Stimulated activated naive CD8-positive, alpha-beta T cell treated with anti-CD3 and anti-CD28 coated beads, Interleukin-15, amount 100 ng/mL, for 72 hours (primary cell): ENCODE results near the gene CHRNA4.

ENCODE experiments used
- ATAC-seq: fragments of 150-1000 bp; cut with Tn5 transposase; 2 replicates; pipeline ENCODE4 v1.10.0; 2021; ENCODE audit warnings: mild to moderate bottlenecking, moderate library complexity
- DNase-seq, 2 donors: peaks; one replicate each; pipeline ENCODE4 v3.0.0; 2021 to 2022
- H3K27ac Mint-ChIP-seq, 2 donors: one replicate each; pipeline ENCODE4 v1.8.0; 2022; ENCODE audit warnings: mild to moderate bottlenecking in 2 of 2, mixed read lengths in 2 of 2, moderate library complexity in 2 of 2
- H3K27me3 Mint-ChIP-seq: one replicate; pipeline ENCODE4 v1.8.0; 2022; ENCODE audit warnings: mixed read lengths
- H3K4me1 Mint-ChIP-seq: one replicate; pipeline ENCODE4 v1.8.0; 2022; ENCODE audit warnings: mild to moderate bottlenecking, mixed read lengths
- H3K4me3 Mint-ChIP-seq, 2 donors: one replicate each; pipeline ENCODE4 v1.8.0; 2022; ENCODE audit warnings: mild to moderate bottlenecking in 2 of 2, mixed read lengths in 2 of 2, moderate library complexity in 1 of 2
- H3K9me3 Mint-ChIP-seq, 2 donors: one replicate each; pipeline ENCODE4 v1.8.0; 2022; ENCODE audit warnings: mixed read lengths in 2 of 2

Gene CHRNA4

DNA sequence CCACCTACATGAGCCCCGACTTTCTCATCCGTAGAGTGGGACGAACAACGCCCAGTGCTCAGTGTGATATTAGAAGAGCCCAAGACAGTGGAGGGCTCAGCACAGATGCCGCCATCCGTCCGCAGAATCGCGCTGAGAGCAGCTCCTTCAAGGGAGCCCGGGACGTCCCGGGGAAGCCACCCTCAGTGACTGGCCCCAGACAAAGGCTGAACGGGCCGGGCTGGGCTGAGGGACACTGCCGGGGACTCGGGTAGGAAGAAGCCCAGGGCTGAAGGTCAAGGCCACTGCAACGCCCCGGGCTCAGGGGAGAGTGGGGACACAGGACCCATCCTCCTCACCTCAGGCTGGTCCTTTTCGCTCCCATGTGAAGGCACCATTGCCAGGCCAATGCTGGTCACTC is 12.8 kb upstream of the CHRNA4 start:
- no peak overlapping the region for H3K27ac Mint-ChIP-seq

DNA sequence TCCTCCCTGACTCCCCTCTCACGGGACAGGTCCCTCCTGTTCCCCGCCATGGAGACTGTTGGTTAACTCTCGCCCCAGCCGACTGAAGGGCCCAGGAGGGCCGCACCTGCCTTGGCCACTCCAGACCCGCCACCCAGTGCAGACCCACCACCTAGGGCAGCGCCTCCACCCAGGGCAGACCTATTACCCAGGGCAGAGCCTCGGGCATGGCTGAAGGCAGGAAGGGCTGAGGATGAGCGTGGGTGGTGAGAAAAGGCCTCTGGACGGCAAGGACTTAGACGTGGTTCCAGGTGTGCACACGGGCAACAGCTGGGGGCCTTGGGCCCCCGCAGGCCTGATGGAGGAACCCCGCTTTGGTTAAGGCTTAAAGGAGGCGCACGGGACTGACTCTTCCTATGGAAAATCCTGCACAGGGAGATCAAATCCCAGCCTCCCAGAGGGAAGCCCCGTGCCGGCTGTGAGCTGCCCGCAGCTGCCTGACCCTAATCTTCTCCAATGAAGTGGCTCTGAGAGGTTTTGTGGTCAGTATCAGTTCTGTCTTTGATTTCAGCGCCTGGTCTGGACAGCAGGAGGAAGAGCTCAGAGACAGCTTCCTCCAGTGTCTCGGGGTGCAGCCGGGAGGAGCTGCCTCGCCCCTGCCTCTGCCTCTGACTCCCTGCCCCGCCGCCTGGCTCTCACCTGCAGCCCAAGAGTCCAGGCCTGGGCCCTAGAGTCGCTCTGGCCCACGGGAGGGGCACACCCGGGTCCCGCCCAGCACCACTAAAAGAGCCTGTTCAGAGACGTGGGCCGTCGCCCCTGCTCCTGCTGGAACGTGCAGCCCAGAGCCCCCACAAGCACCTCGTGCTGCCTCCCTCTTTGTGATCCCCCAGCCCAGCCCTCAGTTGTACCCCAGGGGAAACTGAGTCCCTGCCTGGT is 12.1 kb upstream of the CHRNA4 start:
- no peak for DNase-seq
- ATAC-seq, result no peak
- no peak overlapping the region for H3K27ac Mint-ChIP-seq
- H3K27me3 Mint-ChIP-seq, result peaks cover 45% of the 10 kb centered on the region
- no peaks in the 10 kb centered on the region for H3K9me3 Mint-ChIP-seq
- H3K4me1 Mint-ChIP-seq, result peaks cover 5% of the 10 kb centered on the region
- H3K4me3 Mint-ChIP-seq, result no peak overlapping the region

More for the DNA sequence above, 12.8 kb upstream of the CHRNA4 start:
- Mint-ChIP-seq H3K27me3 (peaks cover 53% of the 10 kb centered on the region), H3K9me3 (no peaks in the 10 kb centered on the region), H3K4me1 (peaks cover 5% of the 10 kb centered on the region), H3K4me3 (no peak overlapping the region)
- ATAC-seq (no peak), DNase-seq (no peak)

DNA sequence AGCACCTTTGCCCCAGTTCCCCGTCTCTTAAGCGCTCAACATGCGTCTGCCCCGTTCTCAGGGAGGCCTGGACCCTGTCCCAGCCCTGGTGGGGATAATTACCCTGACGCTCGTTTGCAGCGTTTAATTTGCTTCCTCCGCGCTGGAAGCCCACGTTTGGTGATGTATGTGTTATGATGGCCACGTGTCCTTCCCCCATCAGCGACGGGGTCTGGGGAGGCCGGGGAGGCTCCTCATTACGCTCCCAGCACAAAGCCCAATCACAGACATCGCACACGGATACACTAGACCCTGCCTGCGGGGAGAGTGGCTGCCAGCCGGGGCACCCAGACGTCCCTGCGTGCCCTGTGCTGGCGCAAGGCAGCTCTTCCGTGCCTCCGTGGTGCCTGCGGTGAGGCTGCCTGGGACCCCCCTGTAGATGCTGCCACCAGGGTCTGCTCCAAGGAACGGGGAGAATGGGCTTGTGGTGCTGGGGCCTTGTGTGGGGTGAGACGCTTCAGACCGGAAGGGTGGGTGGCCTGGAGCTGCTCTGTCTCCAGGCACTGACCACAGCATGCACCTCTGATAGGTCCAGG is 10.2 kb upstream of the CHRNA4 start:
- no peak overlapping the region for H3K4me3 Mint-ChIP-seq
- ATAC-seq (no peak), DNase-seq (no peak)
- H3K27me3 Mint-ChIP-seq, result peaks cover 28% of the 10 kb centered on the region
- no peaks in the 10 kb centered on the region for H3K4me1 Mint-ChIP-seq
- no peak overlapping the region for H3K27ac Mint-ChIP-seq
- no peaks in the 10 kb centered on the region for H3K9me3 Mint-ChIP-seq

DNA sequence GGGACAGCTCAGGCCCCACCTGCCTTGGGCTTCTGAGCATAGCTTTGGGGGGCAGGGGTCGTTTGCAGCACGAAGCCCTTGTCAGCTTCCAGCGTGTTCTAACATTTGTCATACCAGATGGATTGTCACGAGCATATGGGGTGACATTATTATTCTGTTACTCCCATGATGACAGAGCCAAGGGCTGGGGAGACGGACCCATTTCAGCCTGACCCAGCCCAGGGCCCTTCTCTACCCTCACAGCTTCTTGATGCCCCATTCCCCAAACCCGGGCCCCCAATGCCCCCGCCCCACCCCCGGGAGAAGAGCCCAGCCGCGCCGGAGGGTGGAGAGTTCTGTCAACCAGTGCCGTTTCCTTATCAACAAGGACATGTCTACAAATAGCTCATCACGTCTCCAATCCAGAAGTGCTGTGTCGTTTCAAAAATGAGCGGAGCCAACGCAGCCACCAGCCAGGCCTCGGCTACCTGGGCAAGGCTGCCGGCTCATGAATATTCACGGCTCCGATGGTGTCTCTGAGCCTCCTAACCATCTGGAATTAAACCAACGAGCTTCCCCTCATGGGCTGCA is 9.6 kb upstream of the CHRNA4 start:
- Mint-ChIP-seq H3K9me3 (no peaks in the 10 kb centered on the region), H3K27ac (no peak overlapping the region)
- ATAC-seq, result no peak

DNA sequence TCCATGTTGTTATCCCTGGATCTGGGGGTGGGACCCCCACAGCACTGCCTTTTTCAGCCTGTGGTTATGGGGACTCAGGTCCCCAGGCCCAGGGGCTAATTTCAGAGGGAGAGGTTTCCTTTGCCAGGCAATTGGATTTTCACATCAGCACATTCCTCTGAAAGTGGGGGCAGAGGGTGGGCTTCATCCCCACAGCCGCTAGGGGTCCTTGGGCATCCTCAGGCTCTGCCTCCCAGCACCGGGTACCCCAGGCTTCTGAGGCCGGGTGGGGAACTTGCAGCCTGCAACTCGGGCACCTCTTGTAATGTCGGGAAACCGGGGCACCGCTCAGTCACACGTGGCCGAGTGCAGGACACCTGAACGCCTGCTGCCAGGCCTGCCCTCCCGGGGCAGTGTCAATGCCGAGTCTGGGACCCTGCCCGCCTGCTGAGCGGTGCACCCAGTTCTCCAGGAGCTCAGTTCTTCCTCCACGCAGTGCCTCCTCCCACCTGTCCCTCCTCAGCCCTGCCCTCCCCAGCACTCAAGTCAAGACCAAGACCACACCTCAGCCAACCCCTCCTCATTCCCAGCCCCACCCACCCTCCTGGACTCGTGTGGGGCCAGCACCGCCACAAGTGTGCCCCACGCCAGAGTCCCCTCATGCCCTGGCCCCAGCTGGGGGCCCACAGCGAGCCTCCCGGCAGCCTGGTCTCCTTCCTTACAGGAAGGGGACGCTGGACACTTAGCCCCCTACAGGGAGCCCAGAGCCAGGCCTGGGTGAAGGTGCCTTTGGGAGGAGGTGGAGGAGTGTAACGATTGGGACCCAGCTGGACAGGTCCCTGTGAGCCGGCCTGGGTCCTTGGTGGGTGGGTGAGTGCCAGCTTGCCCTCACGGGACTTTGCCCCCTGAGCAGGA is 8.8 kb upstream of the CHRNA4 start:
- Mint-ChIP-seq H3K4me3 (no peak overlapping the region), H3K27ac (no peak overlapping the region), H3K4me1 (no peaks in the 10 kb centered on the region), H3K27me3 (peaks cover 36% of the 10 kb centered on the region), H3K9me3 (no peaks in the 10 kb centered on the region)
- no peak for ATAC-seq
- no peak for DNase-seq

More for the DNA sequence above, 9.6 kb upstream of the CHRNA4 start:
- DNase-seq, result no peak
- Mint-ChIP-seq H3K27me3 (peaks cover 28% of the 10 kb centered on the region), H3K4me3 (no peak overlapping the region), H3K4me1 (no peaks in the 10 kb centered on the region)

DNA sequence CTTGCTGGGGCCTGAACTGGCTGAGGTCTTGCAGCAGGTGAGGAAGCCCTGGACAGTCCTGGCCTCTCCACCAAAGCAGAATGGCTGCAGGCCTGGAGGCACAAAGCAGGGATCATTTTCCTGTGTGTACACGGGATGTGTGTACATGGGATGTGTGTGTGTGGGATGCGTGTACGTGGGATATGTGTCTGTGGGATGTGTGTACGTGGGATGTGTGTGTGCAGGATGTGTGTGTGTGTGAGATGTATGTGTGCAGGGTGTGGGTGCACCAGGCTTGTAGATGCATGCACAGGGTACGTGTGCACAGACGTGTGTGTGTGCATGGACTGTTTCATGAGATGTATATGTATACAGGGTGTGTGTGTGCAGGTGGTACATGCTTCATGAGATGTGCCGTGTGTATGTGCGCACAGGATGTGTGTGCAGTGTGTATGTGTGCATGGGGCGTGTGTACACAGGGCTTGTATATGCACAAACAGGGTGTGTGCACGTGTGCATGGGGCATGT is 7.9 kb upstream of the CHRNA4 start:
- Mint-ChIP-seq H3K9me3 (no peaks in the 10 kb centered on the region), H3K4me1 (no peaks in the 10 kb centered on the region), H3K4me3 (no peak overlapping the region), H3K27me3 (peaks cover 45% of the 10 kb centered on the region), H3K27ac (no peak overlapping the region)
- DNase-seq, result no peak
- no peak for ATAC-seq

DNA sequence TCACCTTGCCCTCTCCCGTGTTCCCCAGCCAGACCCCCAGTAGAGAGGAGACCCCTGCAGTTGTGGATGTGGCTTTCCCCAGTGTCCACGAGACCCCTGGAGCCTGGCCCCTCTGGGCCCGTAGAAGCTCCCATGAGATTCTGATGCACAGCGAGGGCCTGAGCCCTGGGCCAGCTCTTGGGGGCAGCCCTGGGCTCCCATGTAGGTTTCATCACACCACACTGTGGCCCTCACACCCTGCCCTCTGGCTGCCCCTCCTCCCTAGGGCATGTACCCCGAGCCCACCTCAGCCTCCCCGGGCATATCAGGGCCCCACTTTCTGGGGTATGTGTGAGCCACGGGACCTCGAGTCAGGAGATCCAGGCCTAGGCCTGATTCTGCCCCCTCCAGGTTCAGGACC is 7.0 kb upstream of the CHRNA4 start:
- ATAC-seq, result no peak
- Mint-ChIP-seq H3K4me1 (no peaks in the 10 kb centered on the region), H3K27ac (no peak overlapping the region), H3K27me3 (peaks cover 53% of the 10 kb centered on the region), H3K4me3 (no peak overlapping the region), H3K9me3 (no peaks in the 10 kb centered on the region)
- DNase-seq, result no peak

DNA sequence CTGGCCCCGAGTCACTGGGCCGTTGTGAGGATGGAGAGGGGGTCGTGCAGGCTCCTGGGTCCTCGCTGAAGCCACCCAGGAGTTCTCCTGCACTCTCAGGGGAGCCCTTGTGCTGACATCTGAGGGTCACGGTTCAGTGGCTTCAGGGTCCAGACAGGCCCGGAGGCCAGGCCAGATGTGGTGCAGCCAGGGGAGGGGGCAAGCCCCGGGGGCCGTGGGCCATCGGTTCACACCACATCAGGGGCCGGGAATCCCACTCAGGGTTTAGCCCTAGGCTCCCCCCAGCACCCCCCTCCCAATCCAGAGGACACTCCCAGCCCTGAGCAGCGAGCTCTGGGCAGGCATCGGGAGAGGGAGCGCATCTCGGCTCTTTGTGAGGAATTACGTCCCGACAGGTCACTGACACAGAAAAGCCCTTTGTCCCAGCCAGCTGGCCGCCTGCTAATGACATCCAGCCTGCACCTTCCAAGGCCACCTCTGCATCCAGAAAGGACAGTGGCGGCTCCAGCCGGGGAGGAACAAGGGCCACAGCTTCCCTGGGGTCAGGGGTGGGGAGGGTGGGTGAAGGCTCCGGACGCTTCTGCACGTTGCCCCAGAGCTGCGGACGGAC is 6.4 kb upstream of the CHRNA4 start:
- Mint-ChIP-seq H3K27me3 (peaks cover 53% of the 10 kb centered on the region), H3K9me3 (no peaks in the 10 kb centered on the region), H3K27ac (no peak overlapping the region), H3K4me1 (peaks cover under 1% of the 10 kb centered on the region), H3K4me3 (no peak overlapping the region)
- ATAC-seq (no peak), DNase-seq (no peak)

DNA sequence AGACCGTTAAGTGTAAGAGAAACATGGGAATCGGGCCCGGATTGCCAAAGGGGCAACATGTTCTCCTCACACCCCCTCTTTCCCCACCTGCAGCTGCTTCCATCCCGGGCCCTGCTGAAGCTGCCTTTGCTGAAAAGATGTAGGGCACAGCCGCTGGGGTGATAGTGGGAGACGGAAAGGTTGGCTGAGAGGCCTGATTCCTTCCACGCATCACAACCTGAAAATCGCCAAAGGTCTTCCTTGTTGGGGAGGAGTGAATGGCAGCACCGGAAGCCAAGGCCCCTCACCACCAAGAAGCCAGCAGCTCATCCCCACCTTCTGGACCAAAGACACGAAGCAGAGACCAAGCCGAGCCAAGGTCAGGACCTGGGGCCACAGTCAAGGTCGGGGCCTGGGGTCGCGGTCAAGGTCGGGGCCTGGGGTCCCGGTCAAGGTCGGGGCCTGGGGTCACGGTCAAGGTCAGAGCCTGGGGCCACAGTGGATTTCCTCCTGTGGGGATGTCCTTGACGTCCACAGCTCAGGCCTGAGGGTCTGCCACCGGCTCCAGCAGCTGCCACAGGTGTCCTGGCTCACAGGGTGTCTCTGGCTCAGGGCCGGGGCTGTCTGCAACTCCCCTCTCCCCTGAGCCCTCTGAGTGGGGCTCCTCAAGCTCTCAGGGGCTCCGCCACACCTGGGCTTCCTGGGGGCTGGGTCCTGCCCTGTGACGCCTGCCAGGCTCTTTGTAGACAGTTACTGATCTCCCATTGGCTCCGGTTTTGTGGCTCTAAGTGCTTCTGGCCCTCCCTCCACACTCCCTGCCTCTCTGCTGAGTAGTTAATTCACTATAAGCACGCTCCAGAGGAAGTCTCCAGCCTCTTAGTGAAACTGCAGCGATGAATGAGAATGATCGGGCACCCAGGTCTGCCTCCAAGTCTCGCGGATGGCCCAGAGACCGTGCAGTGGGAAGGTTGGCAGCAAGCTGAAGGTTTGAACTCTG is 5.5 kb upstream of the CHRNA4 start:
- H3K27ac Mint-ChIP-seq, result no peak overlapping the region
- H3K27me3 Mint-ChIP-seq, result peaks cover 57% of the 10 kb centered on the region
- no peak for ATAC-seq
- no peak for DNase-seq
- H3K9me3 Mint-ChIP-seq, result no peaks in the 10 kb centered on the region
- H3K4me3 Mint-ChIP-seq, result no peak overlapping the region
- H3K4me1 Mint-ChIP-seq, result peaks cover 6% of the 10 kb centered on the region

DNA sequence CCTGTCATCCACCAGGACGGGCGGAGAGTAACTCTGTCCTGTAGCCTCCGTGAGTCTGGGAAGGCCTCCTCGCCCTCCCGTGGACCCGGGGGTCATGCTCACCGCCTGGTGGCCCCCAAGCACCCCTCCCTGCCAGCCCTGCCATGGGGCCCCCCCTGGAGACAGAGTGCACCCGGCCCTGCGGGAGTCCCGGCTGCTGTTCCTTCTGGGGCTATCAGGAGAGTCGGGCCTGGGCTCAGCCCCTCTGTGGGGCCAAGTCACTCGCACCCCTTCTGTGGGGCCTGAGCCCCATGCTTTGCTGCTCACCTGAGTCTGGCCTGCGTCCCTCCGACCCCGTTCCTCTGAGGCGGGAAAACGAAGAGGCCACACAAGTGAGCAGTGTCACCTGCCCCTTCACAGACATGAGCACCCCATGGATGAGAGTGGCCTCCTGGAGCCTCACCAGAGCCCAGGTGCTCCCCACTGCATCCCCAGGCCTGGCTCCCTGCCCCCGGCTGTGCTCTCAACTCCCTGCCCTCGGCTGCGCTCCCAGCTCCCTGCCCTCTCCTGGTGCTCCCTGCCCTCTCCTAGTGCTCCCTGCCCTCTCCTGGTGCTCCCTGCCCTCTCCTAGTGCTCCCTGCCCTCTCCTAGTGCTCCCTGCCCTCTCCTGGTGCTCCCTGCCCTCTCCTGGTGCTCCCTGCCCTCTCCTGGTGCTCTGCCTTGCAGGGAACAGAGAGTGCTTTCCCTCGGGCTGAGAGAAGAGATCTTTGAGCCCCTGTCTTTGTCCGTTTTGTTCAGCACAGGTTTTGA is 4.6 kb upstream of the CHRNA4 start:
- DNase-seq (no peak), ATAC-seq (no peak)
- Mint-ChIP-seq H3K9me3 (no peaks in the 10 kb centered on the region), H3K4me3 (no peak overlapping the region), H3K27ac (no peak overlapping the region), H3K4me1 (peaks cover 6% of the 10 kb centered on the region), H3K27me3 (peaks cover 54% of the 10 kb centered on the region)

DNA sequence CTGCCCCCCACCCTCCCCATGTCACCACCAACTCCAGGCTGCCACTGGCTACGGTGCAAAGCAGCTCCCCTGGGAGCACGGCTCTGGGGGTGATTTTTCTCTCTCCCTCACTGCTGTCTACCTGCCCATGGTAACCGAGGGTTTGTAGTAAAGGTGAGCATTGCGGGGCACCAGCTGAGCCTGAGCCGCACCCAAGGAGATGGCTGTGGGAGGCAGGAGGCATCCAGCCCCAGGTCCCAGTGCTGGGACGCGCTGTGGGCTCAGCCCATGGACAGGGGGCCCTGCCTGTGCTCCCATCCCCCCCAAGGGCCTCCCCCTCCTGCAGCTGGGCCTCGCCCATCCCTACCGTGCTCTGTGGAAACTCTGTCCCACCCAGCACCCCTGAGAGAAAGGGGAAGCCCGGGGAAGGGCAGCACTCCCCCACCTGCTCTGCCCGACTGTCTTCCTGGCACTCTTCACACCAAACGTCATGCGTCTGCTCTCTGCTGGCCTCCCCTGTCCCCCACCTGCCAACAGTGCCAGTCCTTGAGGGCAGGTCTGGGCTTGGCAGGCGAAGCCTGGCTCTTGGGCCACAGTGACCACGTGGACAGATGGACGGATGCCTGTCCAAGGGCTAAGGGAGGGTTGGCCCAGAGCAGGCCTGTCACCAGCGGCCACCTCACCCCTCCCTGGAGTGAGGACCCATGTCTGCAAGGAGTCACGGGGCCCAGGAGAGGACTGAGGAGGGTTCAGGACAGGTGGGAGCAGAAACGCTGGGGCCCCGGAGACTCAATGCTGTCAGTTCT is 3.8 kb upstream of the CHRNA4 start:
- Mint-ChIP-seq H3K4me1 (peaks cover 6% of the 10 kb centered on the region), H3K27ac (no peak overlapping the region), H3K9me3 (no peaks in the 10 kb centered on the region), H3K4me3 (no peak overlapping the region), H3K27me3 (peaks cover 62% of the 10 kb centered on the region)
- DNase-seq (no peak), ATAC-seq (no peak)

DNA sequence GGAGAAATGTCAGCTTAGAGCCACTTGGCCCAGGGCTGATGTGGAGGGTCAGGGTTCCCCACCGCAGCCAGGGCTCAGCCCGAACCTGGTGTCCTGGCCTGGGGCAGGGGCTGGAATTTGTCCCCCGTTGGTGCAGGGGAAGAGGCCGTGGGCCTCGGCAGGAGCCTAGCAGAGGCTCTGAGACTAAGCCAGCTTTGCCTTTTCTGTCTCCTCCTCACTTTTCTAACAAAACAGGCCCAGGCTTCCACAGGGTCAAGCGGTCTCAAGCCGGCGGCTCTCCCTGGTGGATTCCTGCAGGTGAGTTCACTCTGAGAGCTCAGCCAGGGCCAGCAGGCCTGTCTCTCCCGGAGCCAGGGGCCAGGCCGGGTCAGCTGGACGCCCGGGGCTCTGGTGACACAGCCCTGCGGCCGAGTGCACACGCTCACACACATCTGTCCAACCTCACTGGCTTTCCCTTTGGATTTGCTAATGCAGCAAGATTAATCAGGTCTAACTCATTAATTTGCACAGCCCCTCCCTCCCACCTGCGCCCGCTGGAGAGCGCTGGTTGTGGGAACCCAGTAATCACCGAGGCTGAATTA is 2.9 kb upstream of the CHRNA4 start:
- Mint-ChIP-seq H3K9me3 (no peaks in the 10 kb centered on the region), H3K4me1 (peaks cover 6% of the 10 kb centered on the region), H3K4me3 (no peak overlapping the region), H3K27me3 (peaks cover 71% of the 10 kb centered on the region), H3K27ac (no peak overlapping the region)
- DNase-seq (no peak), ATAC-seq (no peak)
